GM19438 (cell line): ENCODE results near the gene CHEK2.
A peak's percentile ranks its signal among the peaks of the same experiment; 100 is the strongest.
"Not testable (repeated sequence)": the region's sequence is repeated elsewhere in the genome, so short reads cannot be mapped to it uniquely, and the experiment has no call there.

ENCODE experiments used
- ATAC-seq: cut with Tn5 transposase; IDR thresholded peaks from one replicate; pipeline ENCODE4 v1.9.1; 2021; ENCODE audit warnings: low read depth; ENCODE audit not compliant: unreplicated experiment

The CHEK2 gene

DNA sequence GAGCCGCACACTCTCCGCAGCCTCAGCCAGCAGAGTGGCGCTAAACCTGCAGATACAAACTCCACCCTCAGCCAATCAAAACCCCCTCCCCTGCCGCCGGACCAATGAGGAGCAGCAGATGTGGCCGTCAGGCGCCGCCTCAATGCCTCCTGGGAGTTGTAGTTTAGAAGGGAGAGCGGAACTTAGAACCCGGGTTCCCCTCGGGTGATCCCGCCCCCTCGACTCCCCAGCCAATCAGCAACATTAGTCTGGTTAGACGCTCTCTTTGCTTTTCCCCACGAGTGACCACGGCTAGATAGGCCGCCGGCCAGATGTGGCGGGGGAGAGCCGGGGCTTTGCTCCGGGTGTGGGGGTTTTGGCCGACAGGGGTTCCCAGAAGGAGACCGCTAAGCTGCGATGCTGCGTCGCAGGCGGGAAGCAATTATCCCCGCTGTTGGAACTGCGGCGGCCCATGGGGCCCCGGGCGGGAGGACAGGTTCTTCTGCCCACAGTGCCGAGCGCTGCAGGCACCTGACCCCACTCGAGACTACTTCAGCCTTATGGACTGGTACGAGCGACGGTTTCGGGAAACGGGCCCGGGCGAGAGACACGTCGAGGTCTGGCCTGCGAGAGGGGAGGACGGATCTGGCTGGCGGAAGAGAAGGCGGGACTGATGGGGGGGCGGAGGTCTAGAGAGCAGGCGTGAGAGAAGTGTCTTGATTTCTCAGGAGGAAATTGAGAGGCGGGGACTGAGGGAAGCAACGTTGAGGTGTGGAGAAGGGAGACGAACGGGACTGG, at the start of gene CHEK2, which contains the start of gene HSCB:
TSS of gene CHEK2 (minus strand) at position 36 of the 777 bp plus-strand sequence. CDS start 7,099 bp downstream, outside the sequence.
TSS of gene HSCB (plus strand) at position 255 of the 777 bp plus-strand sequence. CDS start at position 312, 57 bp downstream.
- peak; percentile 87 for ATAC-seq

DNA sequence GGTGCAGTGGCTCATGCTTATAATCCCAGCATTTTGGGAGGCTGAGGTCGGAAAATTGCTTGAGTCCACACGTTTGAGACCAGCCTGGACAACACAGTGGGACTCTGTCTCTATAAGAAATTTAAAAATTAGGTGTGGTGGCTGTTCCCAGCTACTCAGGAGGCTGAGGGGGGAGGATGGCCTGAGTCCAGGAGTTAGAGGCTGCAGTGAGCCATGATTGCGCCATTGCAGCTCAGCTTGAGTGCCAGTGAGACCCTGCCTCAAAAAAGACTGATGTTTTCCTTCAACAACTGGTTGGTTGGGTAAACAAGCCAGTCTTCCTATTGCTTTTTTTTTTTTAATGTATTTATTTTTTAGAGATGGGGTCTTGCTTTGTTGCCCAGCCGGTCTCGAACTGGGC, 49.5 kb upstream of the CHEK2 start:
- no peak for ATAC-seq

DNA sequence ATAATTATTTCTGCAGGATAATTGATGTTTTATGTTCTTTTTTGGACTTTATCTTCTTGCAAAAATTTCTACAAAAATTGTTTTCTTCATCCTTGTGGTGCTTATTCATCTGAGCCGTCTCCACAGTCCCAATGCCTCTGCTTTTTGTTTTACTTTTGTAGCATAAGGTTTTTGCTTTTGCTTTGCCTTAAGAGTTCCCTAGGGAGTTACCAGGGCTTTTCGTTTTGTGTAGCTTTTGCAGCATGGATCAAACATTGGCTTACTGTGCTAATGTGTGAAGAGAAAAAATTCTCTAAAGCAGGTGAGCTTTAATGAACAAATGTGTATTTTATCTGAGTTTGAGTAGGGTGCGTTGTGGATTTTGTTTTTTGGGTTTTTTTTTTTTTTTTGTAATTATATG, 47.0 kb upstream of the CHEK2 start:
- no peak for ATAC-seq

DNA sequence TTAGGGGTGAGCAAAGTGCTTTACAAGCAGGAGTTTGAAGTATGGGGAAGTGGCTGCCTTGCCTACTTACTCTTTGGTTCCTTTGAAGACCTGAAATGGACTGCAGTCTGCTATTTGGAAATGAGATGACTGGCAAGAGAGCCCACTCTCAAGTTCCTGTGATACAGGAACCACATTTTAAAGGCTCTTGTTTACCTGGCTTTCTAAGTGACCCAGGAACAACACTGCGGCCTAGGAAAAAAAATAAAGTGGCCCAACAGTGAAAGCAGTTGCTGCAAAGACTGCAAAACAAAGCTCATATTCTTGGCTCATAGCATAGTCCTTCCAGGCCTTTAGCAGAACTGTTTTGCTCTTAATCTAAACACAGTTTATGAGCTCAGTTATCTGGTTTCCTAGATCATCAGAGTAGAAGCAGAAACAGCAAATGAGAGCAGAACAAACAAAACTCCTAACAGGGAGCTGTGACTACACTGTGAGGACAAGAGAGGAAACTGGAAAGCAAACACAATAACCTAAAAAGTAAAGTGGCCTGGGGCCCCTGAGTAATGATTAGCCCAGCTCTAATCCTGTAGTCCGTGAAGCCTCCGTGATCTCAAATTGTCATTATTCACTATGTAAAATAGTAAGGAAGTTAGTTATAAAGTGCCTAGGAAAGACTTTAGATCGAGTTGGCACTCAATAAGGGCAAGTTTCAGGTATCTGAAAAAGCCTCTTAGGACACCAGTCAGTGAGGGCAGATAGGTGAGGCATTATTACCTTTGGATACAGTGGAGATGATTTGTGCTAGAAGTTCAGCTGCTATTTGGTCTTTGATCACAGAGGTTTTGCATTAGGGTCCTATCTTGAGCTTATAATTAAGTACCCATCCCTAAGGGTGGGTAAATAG, 42.4 kb upstream of the CHEK2 start:
- no peak for ATAC-seq

DNA sequence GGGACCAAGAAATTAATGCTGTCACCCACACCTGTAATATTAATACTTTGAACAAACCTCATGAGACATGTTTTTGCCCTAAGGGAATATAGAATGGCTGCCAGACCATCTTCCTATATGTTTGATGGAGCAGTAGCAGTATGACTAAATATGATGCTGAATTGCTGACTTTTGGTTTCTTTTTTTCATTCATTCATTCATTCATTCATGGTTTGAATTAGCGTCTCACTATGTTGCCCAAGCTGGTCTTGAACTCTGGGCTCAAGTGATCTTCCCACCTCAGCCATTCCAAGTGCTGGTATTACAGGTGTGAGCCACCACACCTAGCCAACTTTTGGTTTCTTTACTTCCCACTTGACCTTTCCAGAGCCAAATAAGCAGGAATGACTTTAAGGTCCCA, 38.7 kb upstream of the CHEK2 start:
- ATAC-seq, result no peak

DNA sequence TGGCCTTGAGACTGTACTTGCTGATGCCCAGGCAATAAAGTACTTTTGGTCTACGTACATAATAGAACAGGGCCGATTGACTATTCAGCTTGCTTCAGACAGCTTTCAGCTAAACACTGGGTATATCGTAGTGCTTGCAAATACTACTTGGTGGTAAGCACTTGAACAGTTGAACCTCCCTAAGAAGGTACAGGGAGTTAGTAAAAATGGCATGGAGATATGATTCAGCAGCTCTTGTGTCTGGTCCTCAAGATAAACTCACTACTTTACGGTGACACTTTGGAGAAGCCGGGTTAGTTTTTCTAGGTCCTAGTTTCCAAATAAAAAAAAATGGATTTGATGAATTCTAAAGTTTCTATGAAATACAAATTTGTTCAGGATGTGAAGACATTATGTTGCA, 38.2 kb upstream of the CHEK2 start:
- ATAC-seq, result no peak

DNA sequence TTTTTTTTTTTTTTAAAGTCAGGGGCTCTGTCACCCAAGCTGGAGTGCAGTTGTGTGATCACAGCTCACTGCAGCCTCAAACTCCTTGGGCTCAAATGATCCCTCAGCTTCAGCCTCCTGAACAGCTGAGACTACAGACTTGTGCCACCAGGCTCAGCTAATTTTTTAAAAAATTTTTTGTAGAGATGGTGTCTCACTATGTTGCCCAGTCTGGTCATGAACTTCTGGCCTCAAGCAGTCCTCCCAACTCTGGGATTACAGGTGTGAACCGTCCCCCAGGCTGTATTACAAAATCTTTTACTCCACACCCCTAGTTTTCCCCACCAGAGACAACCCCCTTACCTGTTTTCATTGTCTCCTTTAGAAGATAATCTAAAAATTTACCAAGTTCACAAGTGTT, 32.8 kb upstream of the CHEK2 start:
- ATAC-seq, result no peak

DNA sequence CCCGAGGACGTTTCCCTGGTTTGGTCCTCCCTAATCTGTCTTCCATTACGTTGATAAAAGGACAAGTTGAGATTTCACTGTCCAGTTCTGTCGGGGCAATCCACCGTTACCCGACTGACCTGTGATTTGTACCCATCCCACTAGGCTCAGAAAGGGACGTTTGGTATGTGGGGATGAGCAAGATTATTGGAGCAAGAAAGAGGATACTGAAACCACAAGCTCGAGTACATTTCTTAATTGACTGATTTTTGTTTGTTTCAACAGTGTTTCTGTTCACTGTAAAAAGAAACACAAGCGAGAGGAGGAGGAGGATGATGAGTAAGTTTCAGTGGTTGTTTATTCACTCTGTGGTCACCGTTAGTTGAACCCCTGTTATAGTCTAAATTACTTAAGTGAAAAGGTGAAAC, 31.8 kb upstream of the CHEK2 start:
- peak; percentile 31 for ATAC-seq

DNA sequence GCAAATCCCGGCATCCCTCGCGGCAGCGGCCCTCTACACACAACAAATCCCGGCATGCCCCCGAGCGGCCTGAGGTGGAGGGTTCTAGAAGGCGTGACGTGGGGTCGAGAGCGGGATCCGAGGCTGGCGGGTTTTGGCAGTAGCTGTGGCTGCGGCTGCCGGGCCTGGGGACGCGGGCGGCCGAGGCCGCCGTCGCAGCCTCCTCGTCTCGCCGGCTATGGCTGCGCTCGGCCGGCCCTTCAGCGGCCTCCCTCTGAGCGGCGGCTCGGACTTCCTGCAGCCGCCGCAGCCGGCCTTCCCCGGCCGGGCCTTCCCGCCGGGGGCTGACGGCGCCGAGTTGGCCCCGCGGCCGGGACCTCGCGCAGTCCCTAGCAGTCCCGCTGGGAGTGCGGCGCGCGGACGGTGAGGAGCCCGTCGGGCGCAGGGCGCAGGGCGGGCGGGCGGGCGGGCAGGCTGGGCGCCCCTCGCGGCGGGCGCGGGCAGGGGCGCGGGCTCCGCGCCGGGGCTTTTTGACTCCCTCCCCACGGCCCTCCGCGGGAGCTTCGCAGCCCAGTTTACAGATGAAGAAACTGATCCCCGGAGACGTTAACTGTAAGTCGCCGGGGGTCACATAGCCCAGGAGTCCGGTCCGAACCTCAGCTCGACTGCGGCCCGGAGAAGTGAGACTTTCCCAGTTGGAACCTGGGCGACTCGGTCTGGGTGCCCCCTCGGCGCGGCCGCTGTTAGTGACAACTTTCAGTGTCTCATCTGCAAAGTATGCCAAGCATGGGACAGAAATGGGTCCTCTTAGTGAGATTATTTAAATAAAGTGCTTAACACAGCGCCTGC, 31.2 kb upstream of the CHEK2 start, which contains the start of gene CCDC117:
TSS of gene CCDC117 (plus strand) at position 63 of the 828 bp plus-strand sequence. CDS start at position 218, 155 bp downstream.
- ATAC-seq, result peak; percentile 82

DNA sequence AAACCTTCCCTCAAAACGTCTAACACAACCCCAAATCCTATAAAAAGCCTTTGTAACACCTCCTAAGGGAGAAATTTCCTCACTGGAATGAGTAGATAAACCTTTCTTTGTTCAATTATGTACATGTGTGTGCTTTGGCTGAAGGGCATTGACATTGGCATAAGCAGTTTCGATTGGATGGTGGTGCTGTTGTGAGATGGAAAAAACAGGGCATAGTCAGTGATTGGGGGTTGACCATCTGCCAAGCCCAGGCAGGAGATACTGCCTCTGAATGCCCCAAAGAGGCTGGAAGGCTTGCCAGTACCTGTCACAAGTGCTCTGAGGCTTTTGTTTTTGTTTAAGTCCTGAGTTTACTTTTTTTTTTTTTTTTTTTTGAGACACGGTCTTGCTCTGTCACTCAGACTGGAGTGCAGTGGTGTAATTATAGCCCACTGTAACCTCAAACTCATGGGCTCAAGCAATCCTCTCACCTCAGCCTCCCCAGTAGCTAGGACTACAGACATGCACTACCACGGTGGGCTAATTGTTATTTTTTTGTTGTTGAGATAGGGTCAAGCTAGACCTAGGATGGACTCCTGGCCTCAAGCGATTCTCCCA, 29.7 kb upstream of the CHEK2 start:
- ATAC-seq, result no peak

DNA sequence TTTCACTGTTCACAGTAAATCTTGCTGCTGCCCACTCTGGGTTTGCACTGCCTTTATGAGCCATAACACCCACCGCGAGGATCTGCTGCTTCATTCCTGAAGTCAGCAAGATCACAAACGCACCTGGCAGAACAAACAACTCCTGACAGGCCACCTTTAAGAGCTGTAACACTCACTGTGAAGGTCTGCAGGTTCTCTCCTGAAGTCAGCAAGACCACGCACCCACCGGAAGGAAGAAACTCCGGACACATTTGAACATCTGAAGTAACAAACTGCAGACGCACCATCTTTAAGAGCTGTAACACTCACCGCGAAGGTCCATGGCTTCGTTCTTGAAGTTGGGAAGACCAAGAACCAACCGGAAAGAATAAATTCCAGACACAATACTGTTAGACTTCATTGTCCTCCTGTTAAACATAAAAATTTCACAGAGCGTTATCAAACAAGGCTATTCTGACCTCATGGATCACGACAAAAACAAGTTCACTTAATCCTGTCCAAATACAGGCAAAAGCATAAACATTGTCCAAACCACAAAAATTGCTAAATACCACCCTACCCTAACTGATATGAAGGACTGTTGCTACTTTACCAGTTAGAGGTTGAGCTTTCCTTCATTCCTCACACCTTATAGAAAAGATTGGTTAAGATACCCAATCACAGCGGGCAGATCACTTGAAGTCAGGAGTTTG, 27.9 kb upstream of the CHEK2 start:
- no peak for ATAC-seq

DNA sequence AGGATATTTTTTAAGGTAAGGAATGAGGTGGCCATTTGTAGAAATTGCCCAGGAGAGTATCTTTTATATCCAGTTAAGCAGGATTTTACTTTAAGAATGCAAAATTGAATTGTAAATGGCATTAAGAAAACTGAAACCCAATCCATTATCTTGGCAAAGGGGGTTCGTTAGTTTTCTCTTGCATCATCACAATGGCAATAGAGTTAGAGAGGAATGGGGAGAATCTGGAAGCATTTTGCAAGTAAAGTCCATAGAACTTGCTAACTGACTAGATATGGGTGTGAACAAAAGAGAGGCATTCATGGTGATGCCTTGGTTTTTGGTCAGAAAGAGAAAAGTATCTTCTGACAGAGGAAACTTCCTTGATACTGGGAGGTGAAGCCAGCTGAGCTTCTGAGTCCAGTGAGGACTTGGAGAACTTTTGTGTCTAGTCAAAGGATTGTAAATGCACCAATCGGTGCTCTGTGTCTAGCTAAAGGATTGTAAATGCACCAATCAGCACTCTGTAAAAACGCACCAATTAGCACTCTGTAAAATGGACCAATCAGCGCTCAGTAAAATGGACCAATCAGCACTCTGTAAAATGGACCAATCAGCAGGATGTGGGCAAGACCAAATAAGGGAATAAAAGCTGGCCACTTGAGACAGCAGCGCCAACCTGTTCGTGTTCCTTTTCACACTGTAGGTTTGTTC, 27.2 kb upstream of the CHEK2 start:
- ATAC-seq, result no peak

DNA sequence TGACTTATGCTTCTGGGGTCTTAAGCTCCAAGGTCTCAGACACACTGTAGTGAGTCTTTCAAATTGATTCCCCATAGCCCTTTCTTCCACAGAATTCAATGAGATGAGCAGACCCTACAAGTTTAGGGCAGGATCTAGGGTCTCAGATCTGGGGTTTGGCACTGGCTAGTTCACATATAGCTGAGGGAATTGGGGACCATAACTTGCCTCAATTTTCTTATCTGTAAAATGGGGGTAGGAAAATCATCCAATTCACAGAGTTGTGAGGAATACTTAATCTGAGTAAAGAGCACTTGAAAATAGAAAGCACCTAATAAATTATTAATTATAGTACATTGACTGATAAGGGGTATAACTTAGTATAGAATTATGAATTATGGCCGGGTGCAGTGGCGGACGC, 25.0 kb upstream of the CHEK2 start:
- ATAC-seq, result no peak

DNA sequence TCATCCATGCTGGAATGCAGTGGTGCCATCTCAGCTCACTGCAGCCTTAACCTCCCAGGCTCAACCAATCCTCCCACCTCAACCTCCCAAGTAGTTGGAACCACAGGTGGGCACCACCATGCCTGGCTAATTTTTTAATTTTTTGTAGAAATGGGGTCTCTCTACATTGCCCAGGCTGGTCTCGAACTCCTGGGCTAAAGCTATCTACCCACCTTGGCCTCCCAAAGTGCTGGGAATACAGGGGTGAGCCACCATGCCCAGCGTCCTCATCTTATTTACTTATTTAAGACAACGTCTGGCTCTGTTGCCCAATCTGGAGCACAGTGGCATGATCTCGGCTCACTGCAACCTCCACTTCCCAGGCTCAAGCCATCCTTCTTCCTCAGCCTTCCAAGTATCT, 20.4 kb upstream of the CHEK2 start:
- ATAC-seq, result not testable (repeated sequence)

DNA sequence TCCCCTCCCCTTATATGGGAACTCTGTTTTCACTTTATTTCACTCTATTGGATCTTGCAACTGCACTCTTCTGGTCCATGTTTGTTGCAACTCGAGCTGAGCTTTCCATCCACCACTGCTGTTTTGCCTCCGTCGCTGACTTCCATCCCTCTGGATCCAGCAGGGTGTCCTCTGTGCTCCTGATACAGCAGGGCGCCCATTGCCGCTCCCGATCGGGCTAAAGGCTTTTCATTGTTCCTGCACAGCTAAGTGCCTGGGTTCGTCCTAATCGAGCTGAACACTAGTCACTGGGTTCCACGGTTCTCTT, 19.8 kb upstream of the CHEK2 start:
- ATAC-seq, result no peak

DNA sequence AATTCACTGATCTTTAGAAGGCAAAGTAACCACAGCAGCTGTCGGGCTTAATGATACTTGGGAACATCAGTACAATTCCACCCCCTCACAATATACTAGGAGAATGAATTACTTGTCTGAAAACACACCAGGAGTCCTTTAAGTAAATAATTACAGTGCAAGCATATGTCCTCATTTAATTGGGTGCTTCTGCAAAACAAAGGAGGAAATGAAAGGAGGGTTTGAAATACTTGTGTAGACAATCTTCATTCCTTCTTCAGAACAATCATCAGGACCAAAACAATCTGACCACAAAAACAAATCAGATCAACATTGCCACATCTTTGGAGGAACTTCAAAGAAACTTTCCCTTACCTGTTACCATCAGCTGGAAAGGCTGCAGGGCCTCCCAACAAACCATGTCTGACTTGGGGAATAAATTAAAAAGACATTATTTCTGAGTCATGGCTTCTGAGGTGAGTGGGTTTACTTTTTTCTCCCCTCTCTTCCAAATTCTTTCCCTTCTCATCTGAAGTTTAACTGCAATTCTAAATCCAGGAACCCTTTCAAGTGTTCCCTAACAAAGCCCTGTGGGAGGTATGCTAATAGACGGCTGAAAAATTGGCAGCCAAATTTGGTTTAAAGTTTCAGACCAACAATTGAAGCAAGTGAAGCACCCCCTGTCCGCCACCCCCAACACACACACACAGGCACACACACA, 18.4 kb upstream of the CHEK2 start:
- ATAC-seq, result no peak

DNA sequence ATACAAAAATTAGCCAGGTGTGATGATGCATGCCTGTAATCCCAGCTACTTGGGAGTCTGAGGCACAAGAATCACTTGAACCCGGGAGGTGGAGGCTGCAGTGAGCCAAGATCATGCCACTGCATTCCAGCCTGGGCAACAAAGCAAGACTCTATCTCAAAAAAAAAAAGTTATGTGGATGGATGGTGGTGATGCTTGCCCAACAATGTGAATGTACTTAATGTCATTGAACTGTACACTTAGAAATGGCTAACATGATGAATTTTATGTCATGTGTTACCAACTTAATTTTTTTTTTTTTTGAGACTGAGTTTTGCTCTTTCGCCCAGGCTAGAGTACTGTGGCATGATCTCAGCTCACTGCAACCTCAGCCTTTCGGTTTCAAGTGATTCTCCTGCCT, 12.9 kb upstream of the CHEK2 start:
- not testable (repeated sequence) for ATAC-seq

DNA sequence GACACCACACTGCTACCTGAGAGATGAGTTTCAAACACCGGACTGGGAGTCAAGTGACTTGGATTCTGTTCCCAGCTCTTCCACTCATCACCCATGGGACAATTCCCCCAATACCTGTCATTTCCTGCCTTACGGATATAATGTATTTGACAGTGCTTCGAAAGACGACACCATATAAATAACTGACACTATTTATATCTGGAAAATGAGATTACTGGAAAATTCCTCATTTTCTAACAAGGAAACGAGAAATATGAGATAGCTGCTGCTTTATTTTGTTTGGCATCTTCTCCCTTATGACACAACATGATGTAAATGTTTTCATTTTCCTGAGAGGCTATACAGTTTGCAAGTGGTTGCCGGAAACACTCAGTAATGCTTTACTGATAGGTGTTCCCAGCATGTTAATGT, 8.9 kb upstream of the CHEK2 start:
- ATAC-seq, result no peak

DNA sequence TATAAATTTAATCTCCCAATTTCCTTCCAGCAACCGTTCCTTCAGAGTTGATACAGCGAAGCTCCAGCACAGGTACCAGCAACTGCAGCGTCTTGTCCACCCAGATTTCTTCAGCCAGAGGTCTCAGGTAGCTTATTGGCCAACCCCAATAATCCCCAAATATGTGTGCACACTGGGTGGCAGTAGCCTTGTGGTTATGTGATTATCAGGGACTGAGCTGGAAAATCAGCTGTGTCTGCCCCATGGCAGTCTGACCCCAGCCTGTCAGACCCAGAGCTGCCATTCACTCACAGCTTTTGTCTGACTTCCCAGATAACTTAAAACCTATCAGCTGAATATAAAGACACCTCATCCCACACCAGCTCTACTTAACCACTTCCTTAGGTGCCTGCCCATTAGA, 2.2 kb upstream of the CHEK2 start:
- ATAC-seq, result no peak
